Neural crest cell (in vitro differentiated cells): ENCODE measurements around the gene OR5K4. TPM values are rescaled to one million over a fixed set of nuclear protein-coding genes. Genes with fewer than 3 reads are reported as not detected.

Experiments used
- DNase-seq: peaks from one replicate; pipeline ENCODE4 v3.0.0; 2021; ENCODE audit warnings: low read depth, mixed read lengths, low spot score
- H3K27ac Mint-ChIP-seq: one replicate; pipeline ENCODE4 v1.8.0; 2021; ENCODE audit warnings: mild to moderate bottlenecking, mixed read lengths; ENCODE audit not compliant: unreplicated experiment
- H3K27me3 Mint-ChIP-seq: 2 replicates; pipeline ENCODE4 v1.8.0; 2021; ENCODE audit warnings: low read depth, mild to moderate bottlenecking, mixed read lengths
- H3K36me3 Mint-ChIP-seq: 2 replicates; pipeline ENCODE4 v1.8.0; 2021; ENCODE audit warnings: low read depth, mild to moderate bottlenecking, mixed read lengths
- H3K4me1 Mint-ChIP-seq: 2 replicates; pipeline ENCODE4 v1.8.0; 2021; ENCODE audit warnings: mixed read lengths
- H3K4me3 Mint-ChIP-seq: one replicate; pipeline ENCODE4 v1.8.0; 2021; ENCODE audit warnings: mild to moderate bottlenecking, mixed read lengths
- H3K9me3 Mint-ChIP-seq: 2 replicates; pipeline ENCODE4 v1.8.0; 2021; ENCODE audit warnings: mixed read lengths
- total RNA-seq: library from RNA; stranded (reverse); gene quantifications from 2 replicates; pipeline ENCODE4 v1.2.1, GENCODE V29; 2021
- TF ChIP-seq, protein P1 (sequence below): fragments of 200-600 bp; sonication (generic); conservative IDR thresholded peaks from 2 replicates; pipeline ENCODE4 v1.5.0; 2021; ENCODE audit warnings: antibody characterized with exemption, mild to moderate bottlenecking

The OR5K4 gene
- total RNA-seq, 1 donor from 2014 or later: not detected

DNA sequence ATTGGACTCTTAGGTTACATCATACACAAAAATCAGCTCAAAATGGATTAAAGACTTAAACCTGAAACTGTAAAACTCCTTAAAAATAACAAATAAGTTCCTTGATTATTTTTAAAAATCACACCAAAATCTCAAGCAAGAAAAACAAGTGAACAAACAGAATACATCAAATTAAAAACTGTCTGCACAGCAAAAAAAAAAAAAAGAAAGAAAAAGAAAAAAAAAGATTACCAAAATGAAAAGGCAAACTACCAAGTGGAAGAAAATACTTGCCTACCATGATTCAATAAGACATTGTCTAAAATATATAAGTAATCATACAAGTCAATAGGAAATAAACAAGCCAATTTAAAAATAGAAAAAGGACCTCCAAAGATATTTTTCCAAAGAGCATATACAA is 17.5 kb downstream of the OR5K4 start:
- peaks cover 7% of the 10 kb centered on the region for H3K27me3 Mint-ChIP-seq
- no peaks in the 10 kb centered on the region for H3K36me3 Mint-ChIP-seq
- H3K4me3 Mint-ChIP-seq: no peak overlapping the region
- TF ChIP-seq, protein P1, sequence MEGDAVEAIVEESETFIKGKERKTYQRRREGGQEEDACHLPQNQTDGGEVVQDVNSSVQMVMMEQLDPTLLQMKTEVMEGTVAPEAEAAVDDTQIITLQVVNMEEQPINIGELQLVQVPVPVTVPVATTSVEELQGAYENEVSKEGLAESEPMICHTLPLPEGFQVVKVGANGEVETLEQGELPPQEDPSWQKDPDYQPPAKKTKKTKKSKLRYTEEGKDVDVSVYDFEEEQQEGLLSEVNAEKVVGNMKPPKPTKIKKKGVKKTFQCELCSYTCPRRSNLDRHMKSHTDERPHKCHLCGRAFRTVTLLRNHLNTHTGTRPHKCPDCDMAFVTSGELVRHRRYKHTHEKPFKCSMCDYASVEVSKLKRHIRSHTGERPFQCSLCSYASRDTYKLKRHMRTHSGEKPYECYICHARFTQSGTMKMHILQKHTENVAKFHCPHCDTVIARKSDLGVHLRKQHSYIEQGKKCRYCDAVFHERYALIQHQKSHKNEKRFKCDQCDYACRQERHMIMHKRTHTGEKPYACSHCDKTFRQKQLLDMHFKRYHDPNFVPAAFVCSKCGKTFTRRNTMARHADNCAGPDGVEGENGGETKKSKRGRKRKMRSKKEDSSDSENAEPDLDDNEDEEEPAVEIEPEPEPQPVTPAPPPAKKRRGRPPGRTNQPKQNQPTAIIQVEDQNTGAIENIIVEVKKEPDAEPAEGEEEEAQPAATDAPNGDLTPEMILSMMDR: no peak
- H3K9me3 Mint-ChIP-seq: no peaks in the 10 kb centered on the region
- H3K27ac Mint-ChIP-seq: no peak overlapping the region
- no peaks in the 10 kb centered on the region for H3K4me1 Mint-ChIP-seq
- no peak for DNase-seq

DNA sequence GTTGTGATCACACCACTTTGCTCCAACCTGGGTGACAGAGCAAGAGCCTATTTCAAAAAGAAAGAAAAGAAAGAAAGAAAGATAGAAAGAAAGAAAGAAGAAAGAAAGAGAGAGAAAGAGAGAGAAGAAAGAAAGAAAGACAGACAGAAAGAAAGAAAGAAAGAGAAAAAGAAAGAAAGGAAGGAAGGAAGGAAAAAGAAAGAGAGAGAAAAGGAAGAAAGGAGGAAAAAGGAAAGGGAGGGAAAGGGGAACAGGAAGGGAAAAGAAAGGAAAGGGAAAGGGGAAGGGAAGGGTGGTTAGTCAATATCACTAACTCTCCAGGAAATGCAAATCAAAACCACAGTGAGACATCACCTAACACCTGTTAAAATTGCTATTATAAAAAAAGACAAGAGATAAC is 18.2 kb downstream of the OR5K4 start:
- Mint-ChIP-seq H3K36me3 (no peaks in the 10 kb centered on the region), H3K27ac (no peak overlapping the region), H3K4me3 (no peak overlapping the region), H3K27me3 (peaks cover 7% of the 10 kb centered on the region), H3K9me3 (no peaks in the 10 kb centered on the region), H3K4me1 (no peaks in the 10 kb centered on the region)
- TF ChIP-seq, protein P1: no peak
- no peak for DNase-seq

DNA sequence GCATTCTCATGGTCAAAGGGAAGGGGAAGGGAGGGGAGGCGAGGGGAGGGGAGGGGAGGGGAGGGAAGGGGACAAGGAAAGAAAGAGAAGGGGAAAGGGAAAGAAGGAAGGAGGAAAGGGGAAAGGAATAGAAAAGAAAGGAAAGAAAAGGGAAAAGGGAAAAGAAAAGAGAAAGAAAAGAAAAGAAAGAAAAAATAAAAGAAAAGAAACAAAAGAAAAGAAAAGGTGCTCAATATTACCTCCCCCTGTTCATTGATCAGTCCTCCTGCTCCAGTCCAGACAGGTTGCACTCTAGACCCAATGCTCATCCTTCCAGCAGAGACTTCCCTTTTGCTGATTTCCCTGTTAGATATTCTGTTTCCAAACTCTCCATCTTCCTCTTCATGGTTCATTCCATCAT is 18.8 kb downstream of the OR5K4 start:
- Mint-ChIP-seq H3K36me3 (no peaks in the 10 kb centered on the region), H3K27ac (no peak overlapping the region), H3K4me1 (no peaks in the 10 kb centered on the region), H3K27me3 (peaks cover 7% of the 10 kb centered on the region), H3K9me3 (no peaks in the 10 kb centered on the region), H3K4me3 (no peak overlapping the region)
- TF ChIP-seq, protein P1: no peak
- DNase-seq: no peak

DNA sequence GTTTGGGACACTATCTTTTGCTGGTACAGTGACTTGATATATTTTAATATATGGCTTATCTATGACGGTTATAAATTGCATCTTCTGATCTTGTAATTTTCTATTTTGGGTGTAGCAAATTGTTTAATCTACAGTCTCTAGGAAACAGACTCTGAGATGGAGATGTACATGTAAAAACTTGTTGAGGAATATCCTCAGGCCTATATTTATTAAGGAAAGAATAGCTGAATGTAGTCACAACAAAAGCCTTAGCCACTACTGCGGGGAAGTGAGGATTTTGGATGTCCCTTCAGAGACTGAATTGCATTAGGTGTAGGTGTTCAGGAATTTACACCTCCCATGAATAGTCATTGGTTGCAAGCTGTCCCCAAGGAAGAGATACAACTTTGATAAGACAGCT is 23.0 kb downstream of the OR5K4 start:
- no peak for DNase-seq
- TF ChIP-seq, protein P1: no peak
- Mint-ChIP-seq H3K27ac (no peak overlapping the region), H3K4me3 (no peak overlapping the region), H3K4me1 (no peaks in the 10 kb centered on the region), H3K9me3 (no peaks in the 10 kb centered on the region), H3K36me3 (no peaks in the 10 kb centered on the region), H3K27me3 (peaks cover 6% of the 10 kb centered on the region)

DNA sequence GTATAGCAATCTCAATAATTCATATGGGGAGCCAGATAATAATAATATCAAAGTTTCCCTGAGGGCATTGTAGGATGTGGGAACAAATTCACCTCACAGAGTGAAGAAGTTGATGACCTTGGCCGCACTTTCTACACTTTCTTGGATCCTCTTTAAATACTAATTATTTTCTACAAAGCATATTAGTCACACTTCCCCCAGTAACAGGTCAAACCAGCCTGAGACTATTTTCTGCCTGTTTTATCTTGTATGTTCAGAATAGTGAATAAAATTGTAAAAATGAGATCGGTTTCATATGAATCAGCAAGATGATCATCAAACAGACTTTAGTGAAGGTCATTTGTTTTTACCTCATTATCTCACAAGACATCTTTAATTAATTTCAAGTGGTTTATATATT is 34.5 kb downstream of the OR5K4 start:
- H3K4me3 Mint-ChIP-seq: no peak overlapping the region
- TF ChIP-seq, protein P1: no peak
- H3K36me3 Mint-ChIP-seq: no peaks in the 10 kb centered on the region
- H3K4me1 Mint-ChIP-seq: no peaks in the 10 kb centered on the region
- H3K9me3 Mint-ChIP-seq: no peaks in the 10 kb centered on the region
- no peaks in the 10 kb centered on the region for H3K27me3 Mint-ChIP-seq
- H3K27ac Mint-ChIP-seq: no peak overlapping the region
- no peak for DNase-seq

DNA sequence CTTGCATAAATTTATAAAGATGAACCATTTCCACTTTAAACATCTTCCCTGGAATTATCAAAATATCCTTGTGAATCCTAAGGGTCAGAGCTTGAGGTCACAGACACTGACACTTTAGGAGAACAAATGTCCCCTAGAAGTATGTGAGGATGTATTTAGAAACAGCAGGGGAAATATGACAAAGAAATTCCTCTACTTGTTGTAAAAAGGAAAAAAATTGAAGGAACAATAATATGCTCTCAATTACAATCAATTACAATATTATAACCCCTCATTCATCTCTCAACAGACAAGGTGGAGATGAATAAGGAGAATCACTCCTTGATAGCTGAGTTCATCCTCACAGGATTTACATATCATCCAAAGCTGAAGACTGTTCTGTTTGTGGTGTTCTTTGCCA is 36.7 kb downstream of the OR5K4 start, which contains the start of gene OR5K3:
Gene OR5K3, plus strand, starts transcription at position 301 of the 400 bp plus-strand sequence. Its CDS starts 0 bp downstream, at position 301.
- H3K27ac Mint-ChIP-seq: no peak within 1 kb of the TSS
- peaks cover 8% of the 10 kb centered on the region for H3K27me3 Mint-ChIP-seq
- H3K36me3 Mint-ChIP-seq: no peaks in the 10 kb centered on the region
- TF ChIP-seq, protein P1: no peak
- H3K4me3 Mint-ChIP-seq: no peak within 1 kb of the TSS
- no peak for DNase-seq
- no peaks in the 10 kb centered on the region for H3K4me1 Mint-ChIP-seq
- no peaks in the 10 kb centered on the region for H3K9me3 Mint-ChIP-seq
